Gastrocnemius medialis (tissue), 4 donors: ENCODE measurements around the gene PDZRN3. TPM values are rescaled to one million over a fixed set of nuclear protein-coding genes. Genes with fewer than 3 reads are reported as not detected.

Experiments
- ATAC-seq, 2 donors: fragments of 150-250 bp; one replicate each; pipeline ENCODE4 v1.9.1; 2016
- DNase-seq, 2 donors: peaks; one replicate each; pipeline ENCODE4 v3.0.0-alpha.2; 2019
- H3K27ac ChIP-seq, 4 donors: fragments of 200-600 bp; sonication (generic); 1 replicate in 1 of 4; 2 replicates in 3 of 4; pipeline ENCODE4 v1.5.1; 2016 to 2018; ENCODE audit warnings: mild to moderate bottlenecking in 2 of 4, moderate library complexity in 1 of 4
- H3K27me3 ChIP-seq, 3 donors: fragments of 200-600 bp; sonication (generic) in 2 of 3; 1 replicate in 1 of 3; 2 replicates in 2 of 3; pipeline versions ENCODE4 v1.5.1 to v1.6.0; 2016 to 2019; ENCODE audit warnings: mild to moderate bottlenecking in 1 of 3, moderate library complexity in 1 of 3
- H3K36me3 ChIP-seq, 2 donors: fragments of 200-600 bp; sonication (generic) in 1 of 2; one replicate each; pipeline ENCODE4 v1.5.1; 2017 to 2018
- H3K4me1 ChIP-seq, 2 donors: fragments of 200-600 bp; sonication (generic) in 1 of 2; one replicate each; pipeline ENCODE4 v1.5.1; 2016 to 2017; ENCODE audit warnings: mild to moderate bottlenecking in 2 of 2
- H3K4me3 ChIP-seq, 4 donors: fragments of 200-600 bp; sonication (generic) in 3 of 4; 1 replicate in 1 of 4; 2 replicates in 3 of 4; pipeline ENCODE4 v1.5.1; 2016 to 2019; ENCODE audit warnings: mild to moderate bottlenecking in 2 of 4
- H3K9me3 ChIP-seq, 3 donors: fragments of 200-600 bp; sonication (generic) in 2 of 3; 1 replicate in 1 of 3; 2 replicates in 2 of 3; pipeline ENCODE4 v1.5.1; 2016 to 2019
- CTCF ChIP-seq, 5 experiments: fragments of 450-650 bp in 3 of 5; fragments of 200-600 bp in 2 of 5; sonication (generic) in 2 of 5; IDR thresholded peaks in 4 of 5; conservative IDR thresholded peaks in 1 of 5; 1 replicate in 4 of 5; 2 replicates in 1 of 5; pipeline ENCODE4 v1.5.1; 2016 to 2019; ENCODE audit warnings: antibody characterized with exemption in 5 of 5, mild to moderate bottlenecking in 3 of 5, moderate library complexity in 3 of 5
- POLR2A ChIP-seq, 2 donors: fragments of 450-650 bp; IDR thresholded peaks; one replicate each; pipeline ENCODE4 v1.6.1; 2017; ENCODE audit warnings: antibody characterized with exemption in 2 of 2, mild to moderate bottlenecking in 2 of 2, moderate library complexity in 2 of 2
- in situ Hi-C, 4 donors: fragments of 200-750 bp; cut with MboI; loops; one replicate each; pipeline versions ENCODE4 v1.15.0 to v1.8.0; 2017; ENCODE audit warnings: low sequenced_read_pairs in 4 of 4
- intact Hi-C: fragments of 100-400 bp; cut with DNase I; formaldehyde crosslinking; loops from one replicate; pipeline ENCODE4 v1.15.1; 2023; ENCODE audit warnings: low total_unique reads
- total RNA-seq, 4 donors: library from RNA; depleted of rRNA; stranded (reverse); fragments of >200 nt; gene quantifications; one replicate each; pipeline versions ENCODE4 v1.1.0 to v1.2.3, GENCODE V29; 2016

Gene PDZRN3
- total RNA-seq, 4 donors from 2014 or later, result 9.1 to 30.3 (median 24.7) TPM

GRCh38 chr3:73635254-73635653 lies 10.5 kb upstream of the PDZRN3 start:
- no peak for DNase-seq
- in situ Hi-C loops, result loop anchor here in 1 of 4 donors (25.0 kb wide), 1 partner anchor 202 kb away; no protein-coding TSS in a partner anchor
- intact Hi-C loops, result no loop called here

GRCh38 chr3:73633916-73634344 lies 9.2 kb upstream of the PDZRN3 start:
- no peak for TF ChIP-seq POLR2A (IDR thresholded peaks at IDR 0.05)
- no peak for TF ChIP-seq CTCF (IDR thresholded peaks at IDR 0.05 in 4 of 5, conservative IDR thresholded peaks at IDR 0.05 in 1 of 5)
- intact Hi-C loops, result loop anchor here (5.0 kb wide), 1 partner anchor 78 kb away; no protein-coding TSS in a partner anchor
- H3K36me3 ChIP-seq, result no peaks in the 10 kb centered on the region

More at GRCh38 chr3:73635254-73635653, 10.5 kb upstream of the PDZRN3 start:
- Histone ChIP-seq H3K36me3 (no peaks in the 10 kb centered on the region), H3K4me3 (no peak overlapping the region), H3K27me3 (no peaks in the 10 kb centered on the region), H3K4me1 (no peaks in the 10 kb centered on the region), H3K9me3 (no peaks in the 10 kb centered on the region), H3K27ac (no peak overlapping the region)
- no peak for ATAC-seq
- TF ChIP-seq POLR2A (IDR thresholded peaks at IDR 0.05) (no peak), CTCF (IDR thresholded peaks at IDR 0.05 in 4 of 5, conservative IDR thresholded peaks at IDR 0.05 in 1 of 5) (no peak)

GRCh38 chr3:73633453-73633852 lies 8.7 kb upstream of the PDZRN3 start:
- DNase-seq (no peak), ATAC-seq (no peak)
- TF ChIP-seq POLR2A (IDR thresholded peaks at IDR 0.05), result no peak
- no peak for TF ChIP-seq CTCF (IDR thresholded peaks at IDR 0.05 in 4 of 5, conservative IDR thresholded peaks at IDR 0.05 in 1 of 5)
- Histone ChIP-seq H3K4me1 (no peaks in the 10 kb centered on the region), H3K27ac (no peak overlapping the region), H3K9me3 (no peaks in the 10 kb centered on the region), H3K4me3 (no peak overlapping the region), H3K27me3 (no peaks in the 10 kb centered on the region), H3K36me3 (no peaks in the 10 kb centered on the region)
- intact Hi-C loops, result loop anchor here (5.0 kb wide), 1 partner anchor 79 kb away; no protein-coding TSS in a partner anchor
- in situ Hi-C loops, result loop anchor here in 1 of 4 donors (25.0 kb wide), 1 partner anchor 204 kb away; no protein-coding TSS in a partner anchor

More at GRCh38 chr3:73633916-73634344, 9.2 kb upstream of the PDZRN3 start:
- Histone ChIP-seq H3K27me3 (no peaks in the 10 kb centered on the region), H3K4me1 (no peaks in the 10 kb centered on the region), H3K4me3 (no peak overlapping the region), H3K9me3 (no peaks in the 10 kb centered on the region), H3K27ac (no peak overlapping the region)
- no peak for DNase-seq
- in situ Hi-C loops, result loop anchor here in 1 of 4 donors (25.0 kb wide), 1 partner anchor 203 kb away; no protein-coding TSS in a partner anchor
- ATAC-seq, result no peak

- ATAC-seq, result no peak
- Histone ChIP-seq H3K27ac (peak overlapping the region in 1 of 4 donors; percentile 91), H3K27me3 (no peaks in the 10 kb centered on the region), H3K4me1 (peaks cover 26 to 49% of the 10 kb centered on the region in 2 donors), H3K36me3 (no peaks in the 10 kb centered on the region), H3K4me3 (peak overlapping the region in 1 of 4 donors; percentile 71), H3K9me3 (no peaks in the 10 kb centered on the region)
- DNase-seq, result no peak
- in situ Hi-C loops, result loop anchor here in 3 of 4 donors (10.0 to 25.0 kb wide), 2 partner anchors 211 to 219 kb away; no protein-coding TSS in a partner anchor
- intact Hi-C loops, result loop anchor here (10.0 kb wide), 1 partner anchor 1181 kb away; the partner anchor contains the start of gene RYBP
- TF ChIP-seq CTCF (IDR thresholded peaks at IDR 0.05 in 4 of 5, conservative IDR thresholded peaks at IDR 0.05 in 1 of 5), result no peak
These were observed 1.4 kb upstream of the PDZRN3 start for GRCh38 chr3:73626106-73626505.
